ENCODE data around the gene CTBP1. TPM values are rescaled to one million over a fixed set of nuclear protein-coding genes. Genes with fewer than 3 reads are reported as not detected.
A peak's percentile ranks its signal among the peaks of the same experiment; 100 is the strongest.

Gene CTBP1
- polyA plus RNA-seq, 1 donor (not counting 4 experiments of a cell fraction or from before 2014, with no cell fraction given), result 46.9 TPM

DNA sequence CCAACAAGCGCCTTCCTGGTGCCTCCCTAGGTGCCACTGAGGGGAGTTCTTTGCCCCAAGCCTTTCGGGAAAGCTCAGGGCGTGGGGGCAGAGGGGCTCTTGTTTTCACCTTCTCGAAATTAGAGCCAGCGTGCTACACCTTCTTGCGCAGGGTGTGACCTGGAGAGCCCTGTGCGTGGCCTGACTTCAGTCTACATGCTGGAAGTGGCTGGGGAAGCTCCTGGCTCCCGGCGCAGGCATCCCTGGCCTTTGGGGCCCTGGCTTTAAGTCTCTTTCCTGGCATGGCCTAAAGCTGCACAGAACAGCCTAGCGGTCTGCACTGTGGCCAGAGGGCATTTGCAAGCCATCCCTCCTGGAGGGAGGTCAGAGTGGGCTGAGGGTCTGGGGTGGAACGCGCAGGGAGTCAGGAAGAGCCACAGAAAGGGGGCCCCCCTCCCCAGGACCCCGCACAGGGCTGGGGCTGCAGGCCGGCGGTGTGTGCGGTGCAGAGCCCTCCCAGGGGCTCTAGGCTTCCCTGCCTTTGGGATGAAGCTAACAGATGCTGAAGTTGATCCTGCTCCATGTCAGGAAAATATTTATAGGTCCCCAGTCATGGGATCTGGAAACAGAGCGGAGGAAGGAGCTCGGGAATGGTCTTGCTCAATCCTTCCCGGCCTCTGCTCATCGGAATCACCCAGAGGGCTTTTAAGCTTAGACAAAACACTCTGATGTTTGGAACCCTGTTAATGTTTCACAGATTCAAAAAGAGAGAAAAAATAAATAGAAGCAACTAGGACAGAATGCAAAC lies 75.8 kb downstream of the CTBP1 start:
- Histone ChIP-seq H4K20me1 (ENCODE audit: control insufficient read depth, extremely low read depth, insufficient read depth, low read length) (peaks cover 2% of the 10 kb centered on the region), H3K9ac (ENCODE audit: control insufficient read depth, extremely low read depth, insufficient read depth, low read length) (no peak overlapping the region), H3K36me3 (ENCODE audit: control insufficient read depth in 2 of 2, extremely low read depth in 1 of 2, insufficient read depth in 2 of 2, low read length in 2 of 2) (no peaks in the 10 kb centered on the region), H3K4me3 (ENCODE audit: control insufficient read depth in 2 of 3, extremely low read depth in 1 of 3, insufficient read depth in 2 of 3, low read depth in 1 of 3, low read length in 3 of 3) (no peak overlapping the region), H3K9me3 (ENCODE audit: control insufficient read depth, low read depth, low read length) (no peaks in the 10 kb centered on the region), H3K27me3 (ENCODE audit: control insufficient read depth, extremely low read depth, insufficient read depth, low read length) (peaks cover 63% of the 10 kb centered on the region), H3K4me1 (ENCODE audit: control insufficient read depth, extremely low read depth, insufficient read depth, low read length) (peaks cover 17% of the 10 kb centered on the region), H3K79me2 (ENCODE audit: control insufficient read depth, insufficient read depth, low read length) (no peaks in the 10 kb centered on the region), H3K4me2 (ENCODE audit: control insufficient read depth, extremely low read depth, insufficient read depth, low read depth, low read length) (no peak overlapping the region), H3K27ac (ENCODE audit: control insufficient read depth, insufficient read depth, low read length) (no peak overlapping the region), H2AFZ (ENCODE audit: control insufficient read depth, low read length) (no peak overlapping the region), H3K9me1 (ENCODE audit: control insufficient read depth, extremely low read depth, insufficient read depth, low read length) (no peaks in the 10 kb centered on the region)
- TF ChIP-seq EZH2 (IDR thresholded peaks at IDR 0.05; ENCODE audit: low read length) (no peak), CTCF (optimal IDR thresholded peaks at IDR 0.05 in 1 of 3, IDR thresholded peaks at IDR 0.05 in 1 of 3, conservative IDR thresholded peaks at IDR 0.05 in 1 of 3; ENCODE audit: extremely low read depth in 1 of 3, insufficient read depth in 2 of 3, low read length in 3 of 3) (no peak)
- FAIRE-seq (no peak), DNase-seq (ENCODE audit: low read depth, low spot score) (no peak)
- dilution Hi-C loops (cut with MboI; ENCODE audit: extremely low pct_ligation_motif_present, low sequenced_read_pairs), result no loop called here

GRCh38 chr4:1172228-1172851 lies 76.6 kb downstream of the CTBP1 start, which contains the start of gene SPON2:
TSS of gene SPON2 (minus strand) at chr4:1172583.
- H3K9ac ChIP-seq (ENCODE audit: control insufficient read depth, extremely low read depth, insufficient read depth, low read length), result no peak within 1 kb of the TSS
- peaks cover 2% of the 10 kb centered on the region for H4K20me1 ChIP-seq (ENCODE audit: control insufficient read depth, extremely low read depth, insufficient read depth, low read length)

More at GRCh38 chr4:1172228-1172851, 76.6 kb downstream of the CTBP1 start, which contains the start of gene SPON2:
- TF ChIP-seq EZH2 (IDR thresholded peaks at IDR 0.05; ENCODE audit: low read length), result peak; percentile 100
- TF ChIP-seq CTCF (optimal IDR thresholded peaks at IDR 0.05 in 1 of 3, IDR thresholded peaks at IDR 0.05 in 1 of 3, conservative IDR thresholded peaks at IDR 0.05 in 1 of 3; ENCODE audit: extremely low read depth in 1 of 3, insufficient read depth in 2 of 3, low read length in 3 of 3), result no peak
- FAIRE-seq (no peak), DNase-seq (ENCODE audit: low read depth, low spot score) (no peak)
- no peak within 1 kb of the TSS for H3K27ac ChIP-seq (ENCODE audit: control insufficient read depth, insufficient read depth, low read length)
- H3K9me1 ChIP-seq (ENCODE audit: control insufficient read depth, extremely low read depth, insufficient read depth, low read length), result no peaks in the 10 kb centered on the region
- no peaks in the 10 kb centered on the region for H3K79me2 ChIP-seq (ENCODE audit: control insufficient read depth, insufficient read depth, low read length)
- peaks cover 13% of the 10 kb centered on the region for H3K4me1 ChIP-seq (ENCODE audit: control insufficient read depth, extremely low read depth, insufficient read depth, low read length)
- no peak within 1 kb of the TSS for H2AFZ ChIP-seq (ENCODE audit: control insufficient read depth, low read length)
- H3K4me2 ChIP-seq (ENCODE audit: control insufficient read depth, extremely low read depth, insufficient read depth, low read depth, low read length), result no peak within 1 kb of the TSS
- dilution Hi-C loops (cut with MboI; ENCODE audit: extremely low pct_ligation_motif_present, low sequenced_read_pairs), result no loop called here
- peaks cover 69% of the 10 kb centered on the region for H3K27me3 ChIP-seq (ENCODE audit: control insufficient read depth, extremely low read depth, insufficient read depth, low read length)
- no peaks in the 10 kb centered on the region for H3K36me3 ChIP-seq (ENCODE audit: control insufficient read depth in 2 of 2, extremely low read depth in 1 of 2, insufficient read depth in 2 of 2, low read length in 2 of 2)
- H3K9me3 ChIP-seq (ENCODE audit: control insufficient read depth, low read depth, low read length), result no peaks in the 10 kb centered on the region
- peak within 1 kb of the TSS in 1 of 3 experiments; percentile 30 for H3K4me3 ChIP-seq (ENCODE audit: control insufficient read depth in 2 of 3, extremely low read depth in 1 of 3, insufficient read depth in 2 of 3, low read depth in 1 of 3, low read length in 3 of 3)

All from keratinocyte (primary cell).